ENCODE results near the gene PRKCB.

GRCh38 chr16:23959072-23959751 is 123.4 kb downstream of the PRKCB start:
- no peak for TF ChIP-seq CTCF (IDR thresholded peaks at IDR 0.05; ENCODE audit: low read depth, low read length)
- TF ChIP-seq EZH2phosphoT487 (IDR thresholded peaks at IDR 0.05; ENCODE audit: low read depth) = no peak

All from OCI-LY3 (cell line).